Thoracic aorta endothelial cell (primary cell): ENCODE results near the gene CWC15. TPM values are rescaled to one million over a fixed set of nuclear protein-coding genes. Genes with fewer than 3 reads are reported as not detected.

Source experiments
- total RNA-seq: library from RNA; depleted of rRNA; stranded (reverse); fragments of >200 nt; gene quantifications from 2 replicates; pipeline ENCODE4 v1.2.3, GENCODE V29; 2012

The CWC15 gene
- 49.5 and 53.6 TPM in 2 replicates for total RNA-seq

GRCh38 chr11:94973099-94973968 lies at the start of gene CWC15, which contains the start of gene KDM4D:
TSS of gene CWC15 (minus strand) at chr11:94973556. CDS start at chr11:94972185, 1,371 bp downstream.
TSS of gene KDM4D (plus strand) at chr11:94973709. CDS start at chr11:94997373, 23,664 bp downstream.

Other genes with a start within 250 kb of the CWC15 start
- gene AMOTL1, start 205.2 kb downstream of the CWC15 start, total RNA-seq, result 50.0 and 53.6 TPM in 2 replicates
- gene KDM4D, start 153 bp upstream of the CWC15 start, total RNA-seq, result 0.80 and 1.1 TPM in 2 replicates
- not detected in 2 replicates for gene KDM4E, start 51.7 kb upstream of the CWC15 start, total RNA-seq
- gene KDM4F, start 75.9 kb upstream of the CWC15 start, total RNA-seq, result not detected in 2 replicates
- 22.5 and 29.1 TPM in 2 replicates for gene SRSF8, start 93.4 kb upstream of the CWC15 start, total RNA-seq
- gene ENDOD1, start 116.3 kb upstream of the CWC15 start, total RNA-seq, result 27.5 and 34.5 TPM in 2 replicates